LNCAP (cell line): ENCODE data around the gene GNAO1.

Source experiments
- CTCF ChIP-seq: fragments of 450-650 bp; IDR thresholded peaks from 2 replicates; pipeline ENCODE4 v1.5.1; 2017; ENCODE audit warnings: mild to moderate bottlenecking

GNAO1 gene

GRCh38 chr16:56332464-56333079 is 141.3 kb downstream of the GNAO1 start:
- peak; percentile 83 for TF ChIP-seq CTCF

GRCh38 chr16:56334761-56335160 is 143.5 kb downstream of the GNAO1 start:
- no peak for TF ChIP-seq CTCF

DNA sequence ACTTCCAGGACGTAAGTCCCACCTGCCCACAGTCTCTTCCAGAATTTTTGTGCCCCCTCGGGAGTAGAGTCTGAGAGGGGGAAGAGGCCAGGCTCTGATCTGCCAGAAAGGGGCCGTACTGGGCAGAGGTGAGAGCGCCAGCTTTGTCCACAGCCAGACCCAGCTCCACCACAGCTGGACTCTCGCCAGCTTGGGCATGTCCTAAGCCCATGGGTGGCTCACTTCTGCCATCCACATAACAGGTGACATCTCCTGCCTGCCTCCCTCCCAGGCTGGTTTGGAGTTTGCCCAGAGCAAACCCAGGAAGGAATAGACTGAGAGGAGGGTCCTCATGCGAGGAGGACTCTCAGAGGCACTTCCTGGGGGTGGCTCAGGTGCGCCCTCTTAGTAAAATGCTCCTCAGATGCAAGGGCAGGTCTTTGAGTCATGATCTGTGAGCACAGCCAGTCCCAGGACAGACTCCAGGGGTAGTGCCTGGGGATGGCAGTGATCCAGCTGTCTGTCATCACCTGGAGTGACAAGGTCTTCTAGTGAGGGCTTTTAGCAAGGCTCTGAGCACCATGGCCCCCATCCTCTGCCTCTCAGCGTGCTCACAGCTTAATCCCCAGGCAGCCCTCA is 144.9 kb downstream of the GNAO1 start:
- no peak for TF ChIP-seq CTCF

DNA sequence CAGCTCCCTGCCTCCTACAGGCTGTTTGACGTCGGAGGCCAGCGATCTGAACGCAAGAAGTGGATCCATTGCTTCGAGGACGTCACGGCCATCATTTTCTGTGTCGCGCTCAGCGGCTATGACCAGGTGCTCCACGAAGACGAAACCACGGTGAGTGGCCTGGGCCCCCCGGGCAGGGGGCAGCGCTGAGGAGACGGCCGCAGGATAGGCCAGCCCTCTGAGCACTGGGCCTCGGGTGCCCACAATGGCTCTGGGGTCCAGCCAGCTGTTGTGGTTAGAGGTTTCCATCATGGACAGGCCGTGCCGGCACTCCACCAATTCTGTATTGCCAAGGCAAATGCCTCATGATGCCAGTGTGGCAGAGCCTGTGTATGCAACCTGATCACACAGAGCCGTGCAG is 145.4 kb downstream of the GNAO1 start:
- TF ChIP-seq CTCF: no peak

GRCh38 chr16:56337131-56337857 is 146.0 kb downstream of the GNAO1 start:
- TF ChIP-seq CTCF: no peak

- TF ChIP-seq CTCF: no peak
These were observed 146.6 kb downstream of the GNAO1 start for GRCh38 chr16:56337858-56338325.

GRCh38 chr16:56338566-56339318 is 147.5 kb downstream of the GNAO1 start:
- TF ChIP-seq CTCF: no peak
